ENCODE results near the gene PEX5. TPM values are rescaled to one million over a fixed set of nuclear protein-coding genes. Genes with fewer than 3 reads are reported as not detected.

The PEX5 gene
- total RNA-seq, 1 experiment from 2014 or later, result 18.7 TPM

GRCh38 chr12:7154042-7154441, 35.4 kb upstream of the PEX5 start:
- DNase-seq (ENCODE audit: low read depth in 1 of 2, low spot score in 2 of 2), result no peak
- no peak overlapping the region for H3K4me3 ChIP-seq
- no peak overlapping the region for H3K27ac ChIP-seq
- H3K4me1 ChIP-seq (replicated peaks), result no peaks in the 10 kb centered on the region
- H3K27me3 ChIP-seq (replicated peaks), result no peaks in the 10 kb centered on the region
- H3K9me3 ChIP-seq (replicated peaks), result no peaks in the 10 kb centered on the region
- H3K36me3 ChIP-seq, result no peaks in the 10 kb centered on the region

GRCh38 chr12:7154901-7155470, 34.5 kb upstream of the PEX5 start:
- no peak for DNase-seq (ENCODE audit: low read depth in 1 of 2, low spot score in 2 of 2)
- H3K27ac ChIP-seq, result no peak overlapping the region

GRCh38 chr12:7155471-7156034, 33.9 kb upstream of the PEX5 start:
- H3K27ac ChIP-seq, result no peak overlapping the region
- H3K27me3 ChIP-seq (replicated peaks), result no peaks in the 10 kb centered on the region
- H3K36me3 ChIP-seq, result no peaks in the 10 kb centered on the region
- no peak overlapping the region for H3K4me3 ChIP-seq
- no peaks in the 10 kb centered on the region for H3K4me1 ChIP-seq (replicated peaks)
- no peaks in the 10 kb centered on the region for H3K9me3 ChIP-seq (replicated peaks)
- no peak for DNase-seq (ENCODE audit: low read depth in 1 of 2, low spot score in 2 of 2)

More at GRCh38 chr12:7154901-7155470, 34.5 kb upstream of the PEX5 start:
- Histone ChIP-seq H3K4me1 (replicated peaks) (no peaks in the 10 kb centered on the region), H3K4me3 (no peak overlapping the region), H3K9me3 (replicated peaks) (no peaks in the 10 kb centered on the region), H3K36me3 (no peaks in the 10 kb centered on the region), H3K27me3 (replicated peaks) (no peaks in the 10 kb centered on the region)

GRCh38 chr12:7156259-7157197, 33.0 kb upstream of the PEX5 start:
- DNase-seq (ENCODE audit: low read depth in 1 of 2, low spot score in 2 of 2), result no peak
- H3K4me1 ChIP-seq (replicated peaks), result no peaks in the 10 kb centered on the region
- no peak overlapping the region for H3K4me3 ChIP-seq
- H3K27me3 ChIP-seq (replicated peaks), result no peaks in the 10 kb centered on the region
- H3K9me3 ChIP-seq (replicated peaks), result no peaks in the 10 kb centered on the region
- no peak overlapping the region for H3K27ac ChIP-seq
- no peaks in the 10 kb centered on the region for H3K36me3 ChIP-seq

- Histone ChIP-seq H3K27me3 (replicated peaks) (no peaks in the 10 kb centered on the region), H3K36me3 (no peaks in the 10 kb centered on the region), H3K9me3 (replicated peaks) (no peaks in the 10 kb centered on the region; the same call in 1 of the 2 replicates), H3K4me1 (replicated peaks) (no peaks in the 10 kb centered on the region), H3K27ac (no peak overlapping the region), H3K4me3 (no peak overlapping the region)
- no peak for DNase-seq (ENCODE audit: low read depth in 1 of 2, low spot score in 2 of 2)
These were observed 32.1 kb upstream of the PEX5 start for GRCh38 chr12:7157391-7157790.

- DNase-seq (ENCODE audit: low read depth in 1 of 2, low spot score in 2 of 2), result no peak
- Histone ChIP-seq H3K36me3 (no peaks in the 10 kb centered on the region), H3K9me3 (replicated peaks) (no peaks in the 10 kb centered on the region; the same call in 1 of the 2 replicates), H3K27me3 (replicated peaks) (no peaks in the 10 kb centered on the region), H3K4me1 (replicated peaks) (no peaks in the 10 kb centered on the region), H3K4me3 (no peak overlapping the region), H3K27ac (no peak overlapping the region)
These were observed 30.5 kb upstream of the PEX5 start for GRCh38 chr12:7158781-7159609.

- peaks cover 5% of the 10 kb centered on the region; the same call in 1 of the 2 replicates for H3K27me3 ChIP-seq (replicated peaks)
- no peak for DNase-seq (ENCODE audit: low read depth in 1 of 2, low spot score in 2 of 2)
- H3K27ac ChIP-seq, result no peak overlapping the region
- H3K4me1 ChIP-seq (replicated peaks), result no peaks in the 10 kb centered on the region
- no peaks in the 10 kb centered on the region for H3K36me3 ChIP-seq
- no peak overlapping the region for H3K4me3 ChIP-seq
- H3K9me3 ChIP-seq (replicated peaks), result no peaks in the 10 kb centered on the region; the same call in 1 of the 2 replicates
These were observed 29.3 kb upstream of the PEX5 start for GRCh38 chr12:7160183-7160582.

- H3K9me3 ChIP-seq (replicated peaks), result no peaks in the 10 kb centered on the region; the same call in 1 of the 2 replicates
- peaks cover 7% of the 10 kb centered on the region; the same call in 1 of the 2 replicates for H3K27me3 ChIP-seq (replicated peaks)
- no peak overlapping the region for H3K27ac ChIP-seq
- H3K4me1 ChIP-seq (replicated peaks), result no peaks in the 10 kb centered on the region
- no peak overlapping the region for H3K4me3 ChIP-seq
- no peaks in the 10 kb centered on the region for H3K36me3 ChIP-seq
- no peak for DNase-seq (ENCODE audit: low read depth in 1 of 2, low spot score in 2 of 2)
These were observed 28.2 kb upstream of the PEX5 start for GRCh38 chr12:7161327-7161726.

- DNase-seq (ENCODE audit: low read depth in 1 of 2, low spot score in 2 of 2), result no peak
- H3K36me3 ChIP-seq, result no peaks in the 10 kb centered on the region
- no peak overlapping the region for H3K4me3 ChIP-seq
- no peaks in the 10 kb centered on the region; the same call in 1 of the 2 replicates for H3K9me3 ChIP-seq (replicated peaks)
- no peak overlapping the region for H3K27ac ChIP-seq
- H3K4me1 ChIP-seq (replicated peaks), result no peaks in the 10 kb centered on the region
- H3K27me3 ChIP-seq (replicated peaks), result peaks cover 7% of the 10 kb centered on the region; the same call in 1 of the 2 replicates
These were observed 27.7 kb upstream of the PEX5 start for GRCh38 chr12:7161811-7162210.

- H3K4me1 ChIP-seq (replicated peaks), result no peaks in the 10 kb centered on the region
- no peaks in the 10 kb centered on the region; the same call in 1 of the 2 replicates for H3K9me3 ChIP-seq (replicated peaks)
- no peak overlapping the region for H3K4me3 ChIP-seq
- no peak for DNase-seq (ENCODE audit: low read depth in 1 of 2, low spot score in 2 of 2)
- no peak overlapping the region for H3K27ac ChIP-seq
- H3K27me3 ChIP-seq (replicated peaks), result peaks cover 7% of the 10 kb centered on the region; the same call in 1 of the 2 replicates
- no peaks in the 10 kb centered on the region for H3K36me3 ChIP-seq
These were observed 26.8 kb upstream of the PEX5 start for GRCh38 chr12:7162691-7163114.

GRCh38 chr12:7169951-7170350, 19.5 kb upstream of the PEX5 start:
- DNase-seq (ENCODE audit: low read depth in 1 of 2, low spot score in 2 of 2), result no peak
- peaks cover 25% of the 10 kb centered on the region for H3K9me3 ChIP-seq (replicated peaks)
- peaks cover 3% of the 10 kb centered on the region; the same call in 1 of the 2 replicates for H3K27me3 ChIP-seq (replicated peaks)
- no peak overlapping the region for H3K4me3 ChIP-seq
- no peaks in the 10 kb centered on the region for H3K36me3 ChIP-seq
- H3K27ac ChIP-seq, result no peak overlapping the region
- no peaks in the 10 kb centered on the region for H3K4me1 ChIP-seq (replicated peaks)

- peaks cover 25% of the 10 kb centered on the region for H3K9me3 ChIP-seq (replicated peaks)
- no peaks in the 10 kb centered on the region for H3K36me3 ChIP-seq
- no peaks in the 10 kb centered on the region for H3K27me3 ChIP-seq (replicated peaks)
- no peaks in the 10 kb centered on the region for H3K4me1 ChIP-seq (replicated peaks)
- no peak overlapping the region for H3K27ac ChIP-seq
- no peak overlapping the region for H3K4me3 ChIP-seq
- DNase-seq (ENCODE audit: low read depth in 1 of 2, low spot score in 2 of 2), result no peak
These were observed 17.6 kb upstream of the PEX5 start for GRCh38 chr12:7171854-7172253.

GRCh38 chr12:7175493-7175892, 14.0 kb upstream of the PEX5 start:
- Histone ChIP-seq H3K27ac (no peak overlapping the region), H3K4me1 (replicated peaks) (no peaks in the 10 kb centered on the region), H3K27me3 (replicated peaks) (no peaks in the 10 kb centered on the region), H3K36me3 (no peaks in the 10 kb centered on the region), H3K4me3 (no peak overlapping the region), H3K9me3 (replicated peaks) (peaks cover 12% of the 10 kb centered on the region; the same call in 1 of the 2 replicates)
- DNase-seq (ENCODE audit: low read depth in 1 of 2, low spot score in 2 of 2), result no peak

Data from SJSA1 (cell line).